HS-5 (cell line): ENCODE results near the gene SLC38A8.

ENCODE experiments used
- DNase-seq: peaks from one replicate; pipeline ENCODE4 v3.0.0-alpha.2; 2012; ENCODE audit warnings: low read depth

SLC38A8 gene

GRCh38 chr16:83996481-83997252, 45.9 kb downstream of the SLC38A8 start:
- no peak for DNase-seq

GRCh38 chr16:83995754-83996153, 46.8 kb downstream of the SLC38A8 start:
- DNase-seq, result no peak

- DNase-seq, result no peak
Measured at GRCh38 chr16:83994703-83995102, 47.9 kb downstream of the SLC38A8 start.

- DNase-seq, result peak; percentile 34
Measured at GRCh38 chr16:83994087-83994486, 48.5 kb downstream of the SLC38A8 start.

GRCh38 chr16:83992624-83993023, 50.0 kb downstream of the SLC38A8 start:
- DNase-seq, result no peak

- no peak for DNase-seq
Measured at GRCh38 chr16:83990492-83990891, 52.1 kb downstream of the SLC38A8 start.

GRCh38 chr16:83989300-83989699, 53.3 kb downstream of the SLC38A8 start:
- DNase-seq, result no peak

- DNase-seq, result no peak
Measured at GRCh38 chr16:83983491-83983890, 59.1 kb downstream of the SLC38A8 start.

GRCh38 chr16:83981799-83982198, 60.8 kb downstream of the SLC38A8 start:
- DNase-seq, result no peak

GRCh38 chr16:83980794-83981193, 61.8 kb downstream of the SLC38A8 start:
- no peak for DNase-seq

GRCh38 chr16:83979441-83979840, 63.2 kb downstream of the SLC38A8 start:
- no peak for DNase-seq

- DNase-seq, result no peak
Measured at GRCh38 chr16:83978401-83978904, 64.1 kb downstream of the SLC38A8 start.

- DNase-seq, result no peak
Measured at GRCh38 chr16:83977056-83977815, 65.4 kb downstream of the SLC38A8 start.

GRCh38 chr16:83975590-83976260, 66.9 kb downstream of the SLC38A8 start:
- DNase-seq, result no peak

- DNase-seq, result no peak
Measured at GRCh38 chr16:83974475-83974874, 68.1 kb downstream of the SLC38A8 start.

- no peak for DNase-seq
Measured at GRCh38 chr16:83973581-83974385, 68.8 kb downstream of the SLC38A8 start.

- DNase-seq, result no peak
Measured at GRCh38 chr16:83973077-83973476, 69.5 kb downstream of the SLC38A8 start.

- DNase-seq, result no peak
Measured at GRCh38 chr16:83972256-83973008, 70.2 kb downstream of the SLC38A8 start.

- no peak for DNase-seq
Measured at GRCh38 chr16:83971165-83972130, 71.1 kb downstream of the SLC38A8 start.

- no peak for DNase-seq
Measured at GRCh38 chr16:83970430-83970815, 72.2 kb downstream of the SLC38A8 start.
